Measurements from ENCODE around the gene UBE2F. TPM values are rescaled to one million over a fixed set of nuclear protein-coding genes. Genes with fewer than 3 reads are reported as not detected.

The UBE2F gene
- total RNA-seq: 38.6 and 47.9 TPM in 2 replicates
- long read RNA-seq, transcript UBE2F-201 (10 exons, 2,009 nt): major isoform, 73 of 98 reads
- long read RNA-seq, transcript UBE2F-215 (9 exons, 1,242 nt): minor isoform, 5 of 98 reads
- long read RNA-seq, partial matches to known transcripts: 5 of 98 reads
- long read RNA-seq, other reads (novel, unspliced or antisense): 8 of 98 reads

GRCh38 chr2:237966565-237967462 lies at the start of gene UBE2F:
Gene UBE2F, plus strand, starts transcription at chr2:237967014. Its CDS starts 6,094 bp downstream, at chr2:237973108.
- Mint-ChIP-seq H3K27me3 (no peaks in the 10 kb centered on the region), H3K36me3 (ENCODE audit: insufficient read depth) (peaks cover 2% of the 10 kb centered on the region), H3K4me3 (ENCODE audit: low read depth) (peak within 1 kb of the TSS; percentile 86), H3K9me3 (ENCODE audit: low read depth) (peaks cover 4% of the 10 kb centered on the region), H3K4me1 (ENCODE audit: low read depth) (peaks cover 20% of the 10 kb centered on the region), H3K27ac (peak within 1 kb of the TSS; percentile 93)
- DNase-seq (ENCODE audit: low spot score, unreplicated experiment): peak; percentile 97
- no peak for TF ChIP-seq CTCF (IDR thresholded peaks at IDR 0.05; ENCODE audit: unreplicated experiment)

- Mint-ChIP-seq H3K9me3 (ENCODE audit: low read depth) (no peaks in the 10 kb centered on the region), H3K36me3 (ENCODE audit: insufficient read depth) (peaks cover 5% of the 10 kb centered on the region), H3K27me3 (peaks cover 6% of the 10 kb centered on the region), H3K4me3 (ENCODE audit: low read depth) (no peak overlapping the region), H3K4me1 (ENCODE audit: low read depth) (no peaks in the 10 kb centered on the region), H3K27ac (peak overlapping the region; percentile 71)
- TF ChIP-seq CTCF (IDR thresholded peaks at IDR 0.05; ENCODE audit: unreplicated experiment): no peak
- no peak for DNase-seq (ENCODE audit: low spot score, unreplicated experiment)
Observed at GRCh38 chr2:237917696-237918374, 49.0 kb upstream of the UBE2F start.

GRCh38 chr2:237919593-237919992 lies 47.2 kb upstream of the UBE2F start:
- no peak for DNase-seq (ENCODE audit: low spot score, unreplicated experiment)
- Mint-ChIP-seq H3K4me1 (ENCODE audit: low read depth) (no peaks in the 10 kb centered on the region), H3K27me3 (peaks cover 9% of the 10 kb centered on the region), H3K4me3 (ENCODE audit: low read depth) (no peak overlapping the region), H3K36me3 (ENCODE audit: insufficient read depth) (peaks cover 4% of the 10 kb centered on the region), H3K27ac (no peak overlapping the region), H3K9me3 (ENCODE audit: low read depth) (no peaks in the 10 kb centered on the region)
- TF ChIP-seq CTCF (IDR thresholded peaks at IDR 0.05; ENCODE audit: unreplicated experiment): no peak

GRCh38 chr2:237920673-237921072 lies 46.1 kb upstream of the UBE2F start:
- DNase-seq (ENCODE audit: low spot score, unreplicated experiment): no peak
- H3K4me3 Mint-ChIP-seq (ENCODE audit: low read depth): no peak overlapping the region
- peaks cover 9% of the 10 kb centered on the region for H3K27me3 Mint-ChIP-seq
- no peak for TF ChIP-seq CTCF (IDR thresholded peaks at IDR 0.05; ENCODE audit: unreplicated experiment)
- H3K9me3 Mint-ChIP-seq (ENCODE audit: low read depth): no peaks in the 10 kb centered on the region
- no peak overlapping the region for H3K27ac Mint-ChIP-seq
- no peaks in the 10 kb centered on the region for H3K4me1 Mint-ChIP-seq (ENCODE audit: low read depth)
- peaks cover 4% of the 10 kb centered on the region for H3K36me3 Mint-ChIP-seq (ENCODE audit: insufficient read depth)

GRCh38 chr2:237921967-237922492 lies 44.8 kb upstream of the UBE2F start:
- Mint-ChIP-seq H3K9me3 (ENCODE audit: low read depth) (no peaks in the 10 kb centered on the region), H3K4me1 (ENCODE audit: low read depth) (no peaks in the 10 kb centered on the region), H3K27ac (no peak overlapping the region), H3K36me3 (ENCODE audit: insufficient read depth) (peaks cover 4% of the 10 kb centered on the region), H3K4me3 (ENCODE audit: low read depth) (no peak overlapping the region), H3K27me3 (peaks cover 9% of the 10 kb centered on the region)
- DNase-seq (ENCODE audit: low spot score, unreplicated experiment): no peak
- TF ChIP-seq CTCF (IDR thresholded peaks at IDR 0.05; ENCODE audit: unreplicated experiment): no peak

All from progenitor cell of endocrine pancreas (in vitro differentiated cells).